ENCODE data around the gene RARRES2. TPM values are rescaled to one million over a fixed set of nuclear protein-coding genes. Genes with fewer than 3 reads are reported as not detected.
A peak's percentile ranks its signal among the peaks of the same experiment; 100 is the strongest.
"Not testable (repeated sequence)": the region's sequence is repeated elsewhere in the genome, so short reads cannot be mapped to it uniquely, and the experiment has no call there.

RARRES2 gene
- 1 to 10 TPM in 3 of 5 donors, not detected in 2; 2.7 to 3.2 (median 2.7) TPM for total RNA-seq
- total RNA-seq (2013), result 0.28 TPM
- 0 to 0.42 (median 0) reads per million in 29 experiments for total RNA-seq

DNA sequence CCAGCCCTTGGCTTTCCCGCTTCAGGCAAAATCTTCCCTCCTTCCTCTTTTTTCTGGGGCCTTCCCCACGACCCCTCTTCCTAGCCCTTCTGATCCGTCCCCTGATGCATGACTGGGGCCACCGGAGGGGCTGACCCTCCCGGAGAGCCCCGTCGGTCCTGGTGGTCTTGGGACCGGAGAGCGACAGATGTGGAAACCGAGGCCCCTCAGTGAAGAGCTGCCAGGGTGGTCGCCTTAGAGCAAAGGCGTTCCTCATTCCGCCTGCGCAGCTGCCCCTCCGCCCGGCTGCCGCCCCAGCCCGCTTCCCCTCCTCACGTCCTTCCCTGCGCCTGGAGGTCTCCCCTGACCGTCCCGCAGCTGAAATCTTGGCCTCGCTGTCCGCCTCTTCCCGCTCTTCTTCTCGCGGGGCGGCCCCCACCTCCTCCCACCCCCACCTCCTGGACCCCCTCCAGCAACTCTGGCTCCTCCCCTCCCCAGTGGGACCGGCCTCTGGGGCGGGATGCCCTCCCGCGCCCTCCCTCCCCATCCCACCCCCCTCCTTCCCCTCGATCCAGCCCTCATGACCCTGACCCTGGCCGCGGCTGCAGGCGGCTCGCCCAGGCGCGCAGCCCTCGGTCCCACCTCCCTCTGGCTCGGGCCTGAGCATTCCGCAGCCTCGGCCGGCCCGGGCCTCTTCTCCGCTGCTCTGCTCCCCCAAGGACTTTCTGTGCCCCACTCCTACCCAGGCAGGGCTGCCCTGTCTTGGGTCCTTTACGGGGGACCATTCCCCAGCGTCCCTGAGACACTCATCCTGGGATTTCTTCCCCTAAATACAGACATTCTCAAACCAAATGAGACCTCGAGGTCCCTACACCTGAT is at the start of gene RARRES2:
Gene RARRES2 (minus strand): TSS at position 367 of the 858 bp plus-strand sequence. CDS start 1,020 bp downstream, outside the sequence.
- Histone ChIP-seq H3K4me3 (ENCODE audit: control insufficient read depth in 1 of 2, extremely low read depth in 1 of 2, low read length in 1 of 2) (peak within 1 kb of the TSS in 1 of 2 donors; percentile 54), H3K4me1 (ENCODE audit: control insufficient read depth in 1 of 2, extremely low read depth in 1 of 2, insufficient read depth in 2 of 2, low read length in 2 of 2) (peaks cover 4 to 16% of the 10 kb centered on the region in 2 experiments), H3K9me3 (no peaks in the 10 kb centered on the region), H3K27me3 (replicated peaks in 1 of 2; ENCODE audit: control insufficient read depth in 2 of 2, extremely low read depth in 1 of 2, insufficient read depth in 2 of 2, low read length in 1 of 2) (peaks cover 0 to 37% of the 10 kb centered on the region in 2 experiments), H3K36me3 (ENCODE audit: control insufficient read depth in 2 of 2, extremely low read depth in 1 of 2, insufficient read depth in 1 of 2, low read length in 1 of 2) (peaks cover 0 to 4% of the 10 kb centered on the region in 2 donors), H3K27ac (ENCODE audit: low read length) (no peak within 1 kb of the TSS)
- peaks cover 0 to 20% (median 7%) of the 10 kb centered on the region in 3 donors for H3K4me1 Mint-ChIP-seq
- H3K9me3 Mint-ChIP-seq, result peaks cover 0 to 8% (median 5%) of the 10 kb centered on the region in 3 donors
- POLR2A ChIA-PET, result no interaction called here
- peak within 1 kb of the TSS in 2 of 3 donors; percentile 24 to 49 for H3K4me3 Mint-ChIP-seq
- DNase-seq (no peak), ATAC-seq (replicated peaks in 1 of 4) (no peak)
- H3K27ac Mint-ChIP-seq, result peak within 1 kb of the TSS in 1 of 2 donors; percentile 24
- peaks cover 18 to 52% of the 10 kb centered on the region in 2 donors for H3K27me3 Mint-ChIP-seq
- CTCF ChIA-PET, result interaction anchor here in 1 of 2 donors (0.5 kb wide), 1 partner anchor 14 kb away, joined by 6 read pairs; no protein-coding TSS in a partner anchor
- H3K36me3 Mint-ChIP-seq, result peaks cover 12% of the 10 kb centered on the region
- 59% methylated on average over 32 of the region's 49 CpGs for WGBS (ENCODE audit: insufficient coverage)

DNA sequence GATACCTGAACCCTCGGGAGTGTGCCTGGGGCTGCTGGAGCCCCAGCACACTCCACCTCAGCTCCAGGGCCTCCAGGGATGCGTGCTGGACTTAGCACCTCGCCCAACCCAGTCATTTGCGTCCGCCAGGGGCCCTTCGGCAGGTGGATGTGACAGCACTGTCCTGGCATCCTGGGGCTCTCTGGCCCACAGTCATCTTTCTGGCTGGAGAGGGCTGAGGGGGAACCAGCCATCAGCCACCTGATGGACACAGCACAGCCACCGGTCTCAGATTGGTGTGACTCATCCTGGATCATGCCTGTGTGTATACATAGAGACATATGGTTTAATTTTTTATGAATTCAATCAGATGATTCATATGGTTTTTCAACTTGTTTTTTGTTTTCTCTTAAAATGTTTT is 48.8 kb upstream of the RARRES2 start:
- H3K4me3 ChIP-seq (ENCODE audit: control insufficient read depth in 1 of 2, extremely low read depth in 1 of 2, low read length in 1 of 2), result no peak overlapping the region
- H3K4me3 Mint-ChIP-seq, result no peak overlapping the region
- H3K9me3 Mint-ChIP-seq, result no peaks in the 10 kb centered on the region
- no peak overlapping the region for H3K27ac ChIP-seq (ENCODE audit: low read length)
- WGBS (ENCODE audit: insufficient coverage), result 97% methylated on average over 6 of the region's 7 CpGs
- no peaks in the 10 kb centered on the region for H3K9me3 ChIP-seq
- H3K36me3 ChIP-seq (ENCODE audit: control insufficient read depth in 2 of 2, extremely low read depth in 1 of 2, insufficient read depth in 1 of 2, low read length in 1 of 2), result peaks cover 0 to 4% of the 10 kb centered on the region in 2 donors
- ChIA-PET POLR2A (no interaction called here), CTCF (no interaction called here)
- H3K27ac Mint-ChIP-seq, result no peak overlapping the region
- H3K36me3 Mint-ChIP-seq, result peaks cover 7% of the 10 kb centered on the region
- no peaks in the 10 kb centered on the region for H3K27me3 Mint-ChIP-seq
- no peak for ATAC-seq (replicated peaks in 1 of 4)
- H3K27me3 ChIP-seq (replicated peaks in 1 of 2; ENCODE audit: control insufficient read depth in 2 of 2, extremely low read depth in 1 of 2, insufficient read depth in 2 of 2, low read length in 1 of 2), result no peaks in the 10 kb centered on the region
- peaks cover 3 to 7% (median 7%) of the 10 kb centered on the region in 3 donors for H3K4me1 Mint-ChIP-seq
- no peaks in the 10 kb centered on the region for H3K4me1 ChIP-seq (ENCODE audit: control insufficient read depth in 1 of 2, extremely low read depth in 1 of 2, insufficient read depth in 2 of 2, low read length in 2 of 2)
- no peak for DNase-seq

GRCh38 chr7:150389532-150389816 is 48.0 kb upstream of the RARRES2 start:
- H3K4me3 Mint-ChIP-seq, result no peak overlapping the region
- no peak overlapping the region for H3K27ac ChIP-seq (ENCODE audit: low read length)
- CTCF ChIA-PET, result interaction anchor here in 1 of 2 donors (0.7 kb wide), 1 partner anchor 17 kb away, joined by 3 read pairs; no protein-coding TSS in a partner anchor

GRCh38 chr7:150388709-150389531 is 47.5 kb upstream of the RARRES2 start:
- Histone ChIP-seq H3K9me3 (no peaks in the 10 kb centered on the region), H3K27ac (ENCODE audit: low read length) (no peak overlapping the region), H3K36me3 (ENCODE audit: control insufficient read depth in 2 of 2, extremely low read depth in 1 of 2, insufficient read depth in 1 of 2, low read length in 1 of 2) (peaks cover 0 to 4% of the 10 kb centered on the region in 2 donors), H3K27me3 (replicated peaks in 1 of 2; ENCODE audit: control insufficient read depth in 2 of 2, extremely low read depth in 1 of 2, insufficient read depth in 2 of 2, low read length in 1 of 2) (no peaks in the 10 kb centered on the region), H3K4me1 (ENCODE audit: control insufficient read depth in 1 of 2, extremely low read depth in 1 of 2, insufficient read depth in 2 of 2, low read length in 2 of 2) (no peaks in the 10 kb centered on the region), H3K4me3 (ENCODE audit: control insufficient read depth in 1 of 2, extremely low read depth in 1 of 2, low read length in 1 of 2) (no peak overlapping the region)
- Mint-ChIP-seq H3K4me3 (no peak overlapping the region), H3K4me1 (peaks cover 0 to 6% (median 0%) of the 10 kb centered on the region in 3 donors), H3K36me3 (peaks cover 8% of the 10 kb centered on the region), H3K27me3 (no peaks in the 10 kb centered on the region), H3K27ac (no peak overlapping the region), H3K9me3 (no peaks in the 10 kb centered on the region)
- ChIA-PET POLR2A (interaction anchor here in 1 of 2 donors (0.6 kb wide), 2 partner anchors 18 to 448 kb away, joined by 3 to 4 read pairs; no protein-coding TSS in a partner anchor), CTCF (interaction anchor here (0.6 to 0.7 kb wide), 4 partner anchors 11 to 33 kb away, joined by 3 read pairs; no protein-coding TSS in a partner anchor)
- WGBS (ENCODE audit: insufficient coverage), result 93% methylated on average over 19 of the region's 20 CpGs
- no peak for ATAC-seq (replicated peaks in 1 of 4)
- no peak for DNase-seq

More at GRCh38 chr7:150389532-150389816, 48.0 kb upstream of the RARRES2 start:
- Mint-ChIP-seq H3K27ac (no peak overlapping the region), H3K27me3 (no peaks in the 10 kb centered on the region), H3K36me3 (peaks cover 8% of the 10 kb centered on the region), H3K9me3 (no peaks in the 10 kb centered on the region), H3K4me1 (peaks cover 0 to 6% (median 2%) of the 10 kb centered on the region in 3 donors)
- Histone ChIP-seq H3K27me3 (replicated peaks in 1 of 2; ENCODE audit: control insufficient read depth in 2 of 2, extremely low read depth in 1 of 2, insufficient read depth in 2 of 2, low read length in 1 of 2) (no peaks in the 10 kb centered on the region), H3K9me3 (no peaks in the 10 kb centered on the region), H3K4me3 (ENCODE audit: control insufficient read depth in 1 of 2, extremely low read depth in 1 of 2, low read length in 1 of 2) (no peak overlapping the region), H3K4me1 (ENCODE audit: control insufficient read depth in 1 of 2, extremely low read depth in 1 of 2, insufficient read depth in 2 of 2, low read length in 2 of 2) (no peaks in the 10 kb centered on the region), H3K36me3 (ENCODE audit: control insufficient read depth in 2 of 2, extremely low read depth in 1 of 2, insufficient read depth in 1 of 2, low read length in 1 of 2) (peaks cover 0 to 4% of the 10 kb centered on the region in 2 donors)
- WGBS (ENCODE audit: insufficient coverage), result no CpG with 5 or more reads among the region's 5 CpGs
- ATAC-seq (replicated peaks in 1 of 4) (no peak), DNase-seq (no peak)
- POLR2A ChIA-PET, result no interaction called here

GRCh38 chr7:150388306-150388705 is 46.9 kb upstream of the RARRES2 start:
- WGBS (ENCODE audit: insufficient coverage), result 95% methylated on average over 5 of the region's 7 CpGs
- no peaks in the 10 kb centered on the region for H3K9me3 Mint-ChIP-seq
- H3K36me3 ChIP-seq (ENCODE audit: control insufficient read depth in 2 of 2, extremely low read depth in 1 of 2, insufficient read depth in 1 of 2, low read length in 1 of 2), result peaks cover 0 to 4% of the 10 kb centered on the region in 2 donors
- H3K36me3 Mint-ChIP-seq, result peaks cover 8% of the 10 kb centered on the region
- CTCF ChIA-PET, result interaction anchor here in 1 of 2 donors (0.6 kb wide), 2 partner anchors 11 to 30 kb away, joined by 3 read pairs; no protein-coding TSS in a partner anchor
- no peaks in the 10 kb centered on the region for H3K9me3 ChIP-seq
- no peak for DNase-seq
- no peaks in the 10 kb centered on the region for H3K4me1 ChIP-seq (ENCODE audit: control insufficient read depth in 1 of 2, extremely low read depth in 1 of 2, insufficient read depth in 2 of 2, low read length in 2 of 2)
- H3K27me3 ChIP-seq (replicated peaks in 1 of 2; ENCODE audit: control insufficient read depth in 2 of 2, extremely low read depth in 1 of 2, insufficient read depth in 2 of 2, low read length in 1 of 2), result no peaks in the 10 kb centered on the region
- no peaks in the 10 kb centered on the region for H3K27me3 Mint-ChIP-seq
- H3K4me1 Mint-ChIP-seq, result peaks cover under 1 to 7% (median under 1%) of the 10 kb centered on the region in 3 donors
- POLR2A ChIA-PET, result no interaction called here
- H3K27ac ChIP-seq (ENCODE audit: low read length), result no peak overlapping the region
- no peak overlapping the region for H3K4me3 Mint-ChIP-seq
- H3K27ac Mint-ChIP-seq, result no peak overlapping the region
- no peak for ATAC-seq (replicated peaks in 1 of 4)
- no peak overlapping the region for H3K4me3 ChIP-seq (ENCODE audit: control insufficient read depth in 1 of 2, extremely low read depth in 1 of 2, low read length in 1 of 2)

GRCh38 chr7:150385884-150386283 is 44.5 kb upstream of the RARRES2 start:
- H3K27ac Mint-ChIP-seq, H3K4me3 Mint-ChIP-seq: not testable (repeated sequence)

More at GRCh38 chr7:150385884-150386283, 44.5 kb upstream of the RARRES2 start:
- H3K36me3 Mint-ChIP-seq; H3K27me3 ChIP-seq (replicated peaks in 1 of 2; ENCODE audit: control insufficient read depth in 2 of 2, extremely low read depth in 1 of 2, insufficient read depth in 2 of 2, low read length in 1 of 2); H3K4me3 ChIP-seq (ENCODE audit: control insufficient read depth in 1 of 2, extremely low read depth in 1 of 2, low read length in 1 of 2); ATAC-seq (replicated peaks in 1 of 4); H3K27ac ChIP-seq (ENCODE audit: low read length); H3K4me1 ChIP-seq (ENCODE audit: control insufficient read depth in 1 of 2, extremely low read depth in 1 of 2, insufficient read depth in 2 of 2, low read length in 2 of 2); POLR2A ChIA-PET; H3K36me3 ChIP-seq (ENCODE audit: control insufficient read depth in 2 of 2, extremely low read depth in 1 of 2, insufficient read depth in 1 of 2, low read length in 1 of 2); H3K27me3 Mint-ChIP-seq; DNase-seq; H3K9me3 Mint-ChIP-seq; CTCF ChIA-PET; H3K9me3 ChIP-seq: not testable (repeated sequence)
- WGBS (ENCODE audit: insufficient coverage), result 93% methylated on average over 2 of the region's 6 CpGs
- peaks cover 7 to 14% (median 12%) of the 10 kb centered on the region in 3 donors for H3K4me1 Mint-ChIP-seq
